ENCODE data around the gene COL8A2.

COL8A2 gene

DNA sequence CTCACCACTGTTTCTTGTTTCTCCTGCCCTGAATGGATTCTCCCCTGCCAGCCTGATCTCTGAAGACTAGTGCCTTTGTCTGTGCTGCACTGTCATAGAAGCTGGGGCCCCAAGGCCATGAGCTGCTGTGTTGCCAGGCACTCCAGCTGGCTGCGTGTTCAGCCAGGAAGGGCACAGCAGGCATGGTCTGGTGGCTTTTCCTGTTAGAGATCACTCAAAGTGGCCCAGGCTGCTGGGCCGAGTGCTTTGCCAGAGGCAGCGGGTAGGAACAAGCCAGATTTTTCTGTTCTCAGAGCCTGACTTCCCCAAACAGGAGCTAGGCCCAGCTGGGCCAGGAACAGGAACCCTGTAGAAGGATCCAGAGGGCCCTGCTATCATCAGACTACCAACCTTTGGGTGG, 31.1 kb downstream of the COL8A2 start:
- H3K4me3 ChIP-seq (ENCODE audit: low read depth, low read length): no peak overlapping the region
- in situ Hi-C loops (cut with HindIII; ENCODE audit: low sequenced_read_pairs): no loop called here
- TF ChIP-seq, protein P1, sequence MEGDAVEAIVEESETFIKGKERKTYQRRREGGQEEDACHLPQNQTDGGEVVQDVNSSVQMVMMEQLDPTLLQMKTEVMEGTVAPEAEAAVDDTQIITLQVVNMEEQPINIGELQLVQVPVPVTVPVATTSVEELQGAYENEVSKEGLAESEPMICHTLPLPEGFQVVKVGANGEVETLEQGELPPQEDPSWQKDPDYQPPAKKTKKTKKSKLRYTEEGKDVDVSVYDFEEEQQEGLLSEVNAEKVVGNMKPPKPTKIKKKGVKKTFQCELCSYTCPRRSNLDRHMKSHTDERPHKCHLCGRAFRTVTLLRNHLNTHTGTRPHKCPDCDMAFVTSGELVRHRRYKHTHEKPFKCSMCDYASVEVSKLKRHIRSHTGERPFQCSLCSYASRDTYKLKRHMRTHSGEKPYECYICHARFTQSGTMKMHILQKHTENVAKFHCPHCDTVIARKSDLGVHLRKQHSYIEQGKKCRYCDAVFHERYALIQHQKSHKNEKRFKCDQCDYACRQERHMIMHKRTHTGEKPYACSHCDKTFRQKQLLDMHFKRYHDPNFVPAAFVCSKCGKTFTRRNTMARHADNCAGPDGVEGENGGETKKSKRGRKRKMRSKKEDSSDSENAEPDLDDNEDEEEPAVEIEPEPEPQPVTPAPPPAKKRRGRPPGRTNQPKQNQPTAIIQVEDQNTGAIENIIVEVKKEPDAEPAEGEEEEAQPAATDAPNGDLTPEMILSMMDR (IDR thresholded peaks at IDR 0.05; ENCODE audit: low read depth, low read length): no peak
- DNase-seq (ENCODE audit: low read depth, low spot score): no peak

DNA sequence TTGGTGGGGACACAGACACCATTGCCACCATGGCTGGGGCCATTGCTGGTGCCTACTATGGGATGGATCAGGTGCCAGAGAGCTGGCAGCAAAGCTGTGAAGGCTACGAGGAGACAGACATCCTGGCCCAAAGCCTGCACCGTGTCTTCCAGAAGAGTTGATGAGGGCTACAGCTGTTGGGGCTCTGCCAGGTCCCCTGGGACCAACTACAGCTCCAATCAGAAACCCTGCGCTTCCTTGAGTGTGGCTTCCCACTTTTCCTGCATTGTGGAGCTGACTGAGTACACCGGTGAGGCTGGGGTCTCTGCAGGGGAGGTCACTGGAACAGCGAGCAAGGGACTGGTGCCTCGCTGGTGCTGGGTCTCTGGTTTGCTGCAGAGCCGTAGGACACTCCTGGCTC, 31.8 kb downstream of the COL8A2 start:
- in situ Hi-C loops (cut with HindIII; ENCODE audit: low sequenced_read_pairs): no loop called here
- no peak for DNase-seq (ENCODE audit: low read depth, low spot score)
- TF ChIP-seq, protein P1 (IDR thresholded peaks at IDR 0.05; ENCODE audit: low read depth, low read length): no peak
- no peak overlapping the region for H3K4me3 ChIP-seq (ENCODE audit: low read depth, low read length)

DNA sequence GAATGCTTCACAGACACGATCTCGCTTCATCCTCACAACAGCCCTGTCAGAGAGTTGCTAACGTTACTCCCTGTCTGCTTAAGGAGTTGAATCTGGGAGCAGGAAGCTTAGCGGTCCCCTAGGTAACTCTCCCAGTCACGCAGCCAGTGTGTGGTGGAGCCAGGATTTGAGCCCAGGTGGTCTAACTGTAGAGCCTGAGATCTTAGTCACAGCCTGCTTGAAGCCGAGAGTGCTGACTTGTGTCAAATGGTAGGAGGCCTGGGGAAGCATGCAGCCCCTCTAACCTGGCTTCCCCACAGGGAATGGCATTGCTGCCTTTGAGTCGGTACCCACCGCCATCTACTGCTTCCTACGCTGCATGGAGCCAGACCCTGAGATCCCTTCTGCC, 32.2 kb downstream of the COL8A2 start:
- TF ChIP-seq, protein P1 (IDR thresholded peaks at IDR 0.05; ENCODE audit: low read depth, low read length): no peak
- H3K4me3 ChIP-seq (ENCODE audit: low read depth, low read length): no peak overlapping the region
- in situ Hi-C loops (cut with HindIII; ENCODE audit: low sequenced_read_pairs): no loop called here
- no peak for DNase-seq (ENCODE audit: low read depth, low spot score)

DNA sequence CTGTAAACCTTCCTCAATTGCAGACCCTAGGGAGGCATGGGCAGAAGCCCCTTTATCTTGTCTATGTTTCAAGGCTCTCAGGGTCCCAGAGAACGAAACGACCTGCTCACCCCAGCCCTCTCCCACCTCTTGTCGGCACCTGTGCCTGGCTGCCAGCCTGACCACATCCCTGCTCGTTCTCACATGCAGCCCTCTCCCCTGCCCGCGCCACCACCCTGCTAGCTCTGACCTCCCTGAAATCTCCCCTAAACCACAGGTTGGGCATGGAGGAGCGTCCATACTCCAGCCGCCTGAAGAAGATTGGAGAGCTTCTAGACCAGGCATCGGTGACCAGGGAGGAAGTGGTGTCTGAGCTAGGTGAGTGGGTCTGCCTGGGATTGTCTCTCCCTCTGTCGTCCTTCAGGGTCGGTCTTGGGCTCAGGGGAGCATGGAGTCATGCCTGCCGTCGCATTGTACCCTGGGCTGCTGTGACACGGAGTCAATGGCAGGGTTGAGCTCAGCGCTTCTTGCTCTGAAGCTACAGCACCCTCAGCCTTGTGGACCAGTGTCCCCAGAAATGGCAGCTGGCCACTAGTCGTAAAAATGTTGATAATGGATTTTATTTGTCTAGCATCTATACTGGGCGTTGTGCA, 32.7 kb downstream of the COL8A2 start:
- no peak overlapping the region for H3K4me3 ChIP-seq (ENCODE audit: low read depth, low read length)
- in situ Hi-C loops (cut with HindIII; ENCODE audit: low sequenced_read_pairs): no loop called here
- no peak for DNase-seq (ENCODE audit: low read depth, low spot score)
- TF ChIP-seq, protein P1 (IDR thresholded peaks at IDR 0.05; ENCODE audit: low read depth, low read length): no peak

DNA sequence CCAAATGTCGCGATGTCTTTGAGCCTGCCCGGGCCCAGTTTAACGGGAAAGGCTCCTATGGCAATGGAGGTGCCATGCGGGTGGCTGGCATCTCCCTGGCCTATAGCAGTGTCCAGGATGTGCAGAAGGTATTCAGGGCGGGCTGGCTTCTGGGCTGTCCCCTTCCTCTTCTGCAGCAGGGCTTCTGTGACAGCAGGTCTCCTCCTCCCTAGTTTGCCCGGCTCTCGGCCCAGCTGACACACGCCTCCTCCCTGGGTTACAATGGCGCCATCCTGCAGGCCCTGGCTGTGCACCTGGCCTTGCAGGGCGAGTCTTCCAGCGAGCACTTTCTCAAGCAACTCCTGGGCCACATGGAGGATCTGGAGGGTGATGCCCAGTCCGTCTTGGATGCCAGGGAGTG, 33.3 kb downstream of the COL8A2 start:
- DNase-seq (ENCODE audit: low read depth, low spot score): no peak
- TF ChIP-seq, protein P1 (IDR thresholded peaks at IDR 0.05; ENCODE audit: low read depth, low read length): no peak
- no peak overlapping the region for H3K4me3 ChIP-seq (ENCODE audit: low read depth, low read length)
- in situ Hi-C loops (cut with HindIII; ENCODE audit: low sequenced_read_pairs): no loop called here

DNA sequence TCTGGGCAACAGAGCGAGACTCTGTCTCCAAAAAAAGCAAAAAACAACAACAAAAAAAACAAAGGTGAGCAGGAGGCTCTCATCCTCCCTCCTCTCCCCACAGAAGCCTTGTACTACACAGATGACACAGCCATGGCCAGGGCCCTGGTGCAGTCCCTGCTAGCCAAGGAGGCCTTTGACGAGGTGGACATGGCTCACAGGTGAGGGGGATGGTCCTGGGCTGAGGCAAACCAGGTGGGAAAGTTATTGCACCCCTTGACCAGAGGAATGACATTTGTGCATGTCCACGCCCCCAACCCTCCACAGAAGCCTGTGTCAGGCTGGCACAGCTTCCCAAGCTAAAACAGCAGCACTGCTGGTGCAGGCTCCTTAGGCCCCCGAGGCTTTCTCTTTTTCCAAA, 33.9 kb downstream of the COL8A2 start:
- H3K4me3 ChIP-seq (ENCODE audit: low read depth, low read length): no peak overlapping the region
- DNase-seq (ENCODE audit: low read depth, low spot score): no peak
- TF ChIP-seq, protein P1 (IDR thresholded peaks at IDR 0.05; ENCODE audit: low read depth, low read length): no peak
- in situ Hi-C loops (cut with HindIII; ENCODE audit: low sequenced_read_pairs): no loop called here
